Endothelial cell of umbilical vein (primary cell): ENCODE data around the gene VWA5B2.

Experiments
- GATA2 ChIP-seq: IDR thresholded peaks from 2 replicates; pipeline ENCODE4 v1.7.0; 2011; ENCODE audit warnings: low read depth, mild to moderate bottlenecking, moderate library complexity, mixed read lengths, low read length; ENCODE audit not compliant: insufficient read length, insufficient read depth
- POLR2A ChIP-seq: IDR thresholded peaks from 2 replicates; pipeline ENCODE4 v1.6.1; 2012; ENCODE audit warnings: low read depth, mild to moderate bottlenecking, control low read depth, low read length
- TF ChIP-seq, protein P1 (sequence below), 2 donors: IDR thresholded peaks; 1 replicate in 1 of 2; 2 replicates in 1 of 2; pipeline ENCODE4 v1.5.1; 2011; ENCODE audit warnings: low read length in 2 of 2, mild to moderate bottlenecking in 2 of 2, moderate library complexity in 2 of 2, control low read depth in 1 of 2, inconsistent platforms in 1 of 2, low read depth in 1 of 2; ENCODE audit not compliant: insufficient read depth in 1 of 2; ENCODE audit errors: extremely low read depth in 1 of 2
- TF ChIP-seq, protein P2 (sequence below): IDR thresholded peaks from 2 replicates; pipeline ENCODE4 v1.6.1; 2011; ENCODE audit not compliant: insufficient read depth, insufficient read length

DNA sequence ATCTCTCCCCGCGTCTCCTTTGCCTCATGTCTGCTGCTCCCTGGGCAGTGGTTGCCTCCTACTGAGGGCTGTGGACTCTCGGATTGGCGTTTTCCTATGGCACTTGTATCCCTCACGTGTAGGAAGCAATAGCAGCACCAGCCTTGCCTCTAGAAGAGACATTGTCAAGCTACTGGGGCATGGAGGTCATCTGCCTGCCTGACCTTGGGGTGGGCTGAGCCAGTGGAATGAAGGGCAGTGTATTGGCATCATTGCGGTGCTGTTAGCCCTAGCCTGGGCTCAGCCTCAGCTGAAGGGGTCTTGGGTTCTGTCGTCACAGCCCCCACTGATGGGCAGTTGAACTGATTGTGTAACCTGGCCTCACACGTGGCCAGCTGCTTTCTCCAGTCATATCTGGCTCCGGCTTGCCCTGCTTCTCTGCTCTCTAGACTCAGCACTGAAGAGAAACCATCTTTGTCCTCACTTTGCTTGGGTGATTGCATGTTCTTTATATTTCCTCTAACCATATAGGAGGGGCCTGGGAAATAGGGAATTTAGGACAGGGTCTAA lies 35.3 kb upstream of the VWA5B2 start:
- no peak for TF ChIP-seq GATA2
- TF ChIP-seq, protein P1, sequence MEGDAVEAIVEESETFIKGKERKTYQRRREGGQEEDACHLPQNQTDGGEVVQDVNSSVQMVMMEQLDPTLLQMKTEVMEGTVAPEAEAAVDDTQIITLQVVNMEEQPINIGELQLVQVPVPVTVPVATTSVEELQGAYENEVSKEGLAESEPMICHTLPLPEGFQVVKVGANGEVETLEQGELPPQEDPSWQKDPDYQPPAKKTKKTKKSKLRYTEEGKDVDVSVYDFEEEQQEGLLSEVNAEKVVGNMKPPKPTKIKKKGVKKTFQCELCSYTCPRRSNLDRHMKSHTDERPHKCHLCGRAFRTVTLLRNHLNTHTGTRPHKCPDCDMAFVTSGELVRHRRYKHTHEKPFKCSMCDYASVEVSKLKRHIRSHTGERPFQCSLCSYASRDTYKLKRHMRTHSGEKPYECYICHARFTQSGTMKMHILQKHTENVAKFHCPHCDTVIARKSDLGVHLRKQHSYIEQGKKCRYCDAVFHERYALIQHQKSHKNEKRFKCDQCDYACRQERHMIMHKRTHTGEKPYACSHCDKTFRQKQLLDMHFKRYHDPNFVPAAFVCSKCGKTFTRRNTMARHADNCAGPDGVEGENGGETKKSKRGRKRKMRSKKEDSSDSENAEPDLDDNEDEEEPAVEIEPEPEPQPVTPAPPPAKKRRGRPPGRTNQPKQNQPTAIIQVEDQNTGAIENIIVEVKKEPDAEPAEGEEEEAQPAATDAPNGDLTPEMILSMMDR (IDR thresholded peaks at IDR 0.05; ENCODE audit: extremely low read depth in 1 of 2, insufficient read depth in 1 of 2, low read depth in 1 of 2, low read length in 2 of 2) = no peak
- no peak for TF ChIP-seq POLR2A
- TF ChIP-seq, protein P2, sequence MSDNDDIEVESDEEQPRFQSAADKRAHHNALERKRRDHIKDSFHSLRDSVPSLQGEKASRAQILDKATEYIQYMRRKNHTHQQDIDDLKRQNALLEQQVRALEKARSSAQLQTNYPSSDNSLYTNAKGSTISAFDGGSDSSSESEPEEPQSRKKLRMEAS = no peak
